G401.6 (cell line): ENCODE measurements around the gene SPATA25.
"Not testable (repeated sequence)": the region's sequence is repeated elsewhere in the genome, so short reads cannot be mapped to it uniquely, and the experiment has no call there.

Experiments used
- FAIRE-seq: peaks from 2 replicates; lab custom pipeline; 2012; peaks lifted over from hg19 to GRCh38; lab: Jason Lieb, UNC

Gene SPATA25

DNA sequence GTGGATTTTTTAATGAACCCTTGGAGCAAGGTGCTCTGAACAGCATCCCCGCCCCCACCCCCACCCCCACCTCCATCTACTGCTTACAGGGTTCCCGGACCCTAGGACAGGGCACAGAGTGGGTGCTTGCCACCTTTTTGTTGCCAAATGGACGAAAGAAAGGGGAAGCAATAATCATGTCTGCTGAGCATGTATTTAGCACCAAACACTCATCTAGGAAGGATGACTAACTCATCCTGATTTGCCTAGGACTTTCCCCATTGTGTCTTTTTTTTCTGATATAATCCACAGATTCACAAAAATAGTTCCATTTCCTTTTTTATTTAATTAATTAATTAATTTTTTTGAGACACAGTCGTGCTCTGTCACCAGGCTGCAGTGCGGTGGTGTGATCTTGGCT lies 25.7 kb upstream of the SPATA25 start:
- no peak for FAIRE-seq

DNA sequence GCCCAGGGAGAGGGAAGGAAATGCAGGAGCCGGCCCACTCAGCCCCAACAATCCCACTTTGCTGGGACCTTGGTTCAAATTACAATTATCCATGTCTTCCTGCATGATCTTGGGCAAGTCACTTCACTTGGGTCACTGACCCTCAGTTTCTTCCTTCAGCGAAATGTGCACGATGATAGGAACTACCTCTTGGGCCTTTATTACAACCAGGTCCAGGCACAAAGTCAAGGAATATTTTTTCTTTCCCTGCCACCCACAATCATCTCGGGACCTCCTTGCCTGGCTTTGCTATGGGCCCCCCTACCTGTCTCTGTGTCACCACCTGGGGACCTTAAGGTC lies 24.9 kb upstream of the SPATA25 start:
- FAIRE-seq: no peak

DNA sequence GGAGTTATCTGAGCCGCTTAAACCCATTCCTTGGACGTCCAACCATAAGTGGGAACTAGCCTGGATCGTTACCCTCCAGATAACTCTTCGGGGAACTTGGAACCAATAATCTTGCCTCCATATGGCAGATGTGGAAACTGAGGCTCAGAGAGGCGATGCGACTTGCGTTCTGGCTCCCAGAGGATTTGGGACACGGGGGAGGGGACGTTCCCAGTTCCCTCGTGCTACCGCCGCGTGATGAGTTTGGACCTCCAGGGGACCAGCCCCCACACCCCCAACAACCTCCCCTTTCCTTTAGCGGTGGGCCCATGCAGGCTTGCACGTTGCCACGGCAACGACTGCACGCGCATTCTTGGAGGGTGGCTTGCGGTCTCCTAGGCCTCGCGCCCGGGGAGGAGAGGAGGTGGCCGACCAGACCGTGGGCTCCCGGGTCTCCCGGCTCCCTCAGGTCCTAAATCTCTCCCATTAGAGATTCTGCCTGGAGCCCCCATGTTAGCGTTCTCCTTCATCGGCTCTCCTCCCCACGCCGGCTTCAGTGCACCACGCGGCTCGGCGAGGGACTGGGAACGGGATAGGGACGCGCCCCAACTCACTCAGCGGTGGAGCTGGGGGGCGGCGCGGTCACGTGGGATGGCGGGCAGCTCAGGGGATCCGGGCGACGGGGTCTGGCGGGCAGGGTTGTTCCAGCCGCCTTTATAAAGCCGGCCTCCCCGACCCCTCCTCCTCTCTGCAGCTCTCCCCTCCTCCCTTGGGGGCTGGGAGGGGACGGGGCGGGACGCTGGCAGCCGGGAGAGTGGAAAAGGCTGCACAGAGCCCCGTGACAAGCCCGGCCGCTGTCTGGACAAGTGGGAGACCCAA lies 24.3 kb upstream of the SPATA25 start, which contains the start of gene PLTP:
PLTP (minus strand) TSS at position 670 of the 858 bp plus-strand sequence. CDS start 703 bp downstream, outside the sequence.
- no peak for FAIRE-seq

DNA sequence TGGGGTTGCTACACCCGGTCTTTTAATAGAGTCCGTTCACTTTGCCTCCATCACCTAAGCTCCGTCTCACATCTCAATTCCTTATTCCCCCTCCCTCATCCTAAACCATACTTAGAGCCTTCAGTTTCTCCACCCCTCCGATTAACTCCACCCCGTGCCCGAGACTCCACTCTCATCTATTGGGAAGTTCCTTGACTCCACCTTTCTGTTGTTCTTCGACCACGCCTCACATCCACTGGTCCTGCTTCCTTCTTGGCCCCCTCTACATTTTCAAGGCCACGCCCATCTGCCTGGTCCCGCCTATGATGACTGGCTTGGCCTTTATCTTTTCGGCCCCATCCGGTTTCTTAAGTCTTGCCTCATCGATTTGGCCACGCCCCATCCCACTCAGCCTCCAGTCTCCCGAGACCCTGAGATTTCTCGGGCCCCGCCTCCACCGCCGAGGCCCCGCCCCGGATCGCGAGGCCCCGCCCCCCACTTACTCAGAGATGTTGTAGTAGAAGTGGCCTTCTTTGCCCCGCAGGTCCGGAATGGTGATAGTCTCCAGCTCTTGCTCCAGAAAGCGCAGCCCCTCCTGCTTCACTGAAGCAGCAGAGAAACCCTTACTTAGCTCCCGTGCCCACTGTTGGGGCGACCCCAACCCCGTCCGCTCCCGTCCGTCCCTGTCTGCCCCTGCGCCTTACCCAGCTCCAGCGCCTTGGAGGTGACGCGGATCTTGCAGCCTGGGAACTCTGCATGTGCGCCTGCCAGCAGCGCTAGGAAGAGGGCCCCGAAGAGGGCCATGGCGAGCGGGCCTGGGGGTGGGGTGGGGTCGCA lies 23.5 kb upstream of the SPATA25 start:
- peak; percentile 99 for FAIRE-seq

DNA sequence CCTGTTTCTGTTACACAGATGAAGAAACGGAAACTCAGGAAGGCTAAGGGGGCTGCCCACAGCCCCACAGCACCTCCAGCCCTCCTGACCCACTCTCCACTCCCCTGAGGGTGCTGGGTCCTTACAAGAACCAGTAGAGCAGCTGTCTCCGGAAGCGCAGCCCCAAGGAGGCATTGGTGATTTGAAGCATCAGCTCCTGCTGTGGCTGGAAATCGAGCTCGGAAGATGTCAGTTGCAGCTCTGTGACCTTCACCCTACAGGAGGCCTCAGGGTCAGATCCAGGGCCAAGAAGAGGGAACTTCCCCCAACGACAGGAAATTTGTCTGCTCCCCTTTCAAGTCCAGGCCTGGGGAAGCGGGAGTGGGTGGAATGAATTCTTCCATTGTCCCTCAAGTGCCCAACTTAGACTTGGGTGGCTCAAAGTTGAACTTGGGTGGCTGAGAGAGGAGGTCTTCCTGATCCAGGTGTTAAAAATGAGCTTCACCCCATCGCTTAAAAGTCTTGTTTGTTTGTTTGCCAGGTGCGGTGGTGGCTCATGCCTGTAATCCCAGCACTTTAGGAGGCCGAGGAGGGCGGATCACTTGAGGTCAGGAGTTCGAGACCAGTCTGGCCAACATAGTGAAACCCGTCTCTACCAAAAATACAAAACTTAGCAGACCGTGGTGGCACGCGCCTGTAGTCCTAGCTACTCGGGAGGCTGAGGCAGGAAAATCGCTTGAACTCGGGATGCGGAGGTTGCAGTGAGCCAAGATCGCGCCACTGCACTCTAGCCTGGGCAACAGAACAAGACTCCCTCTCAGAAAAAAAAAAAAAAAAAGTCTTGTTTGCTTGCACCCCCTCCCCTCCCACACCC lies 22.6 kb upstream of the SPATA25 start:
- no peak for FAIRE-seq

DNA sequence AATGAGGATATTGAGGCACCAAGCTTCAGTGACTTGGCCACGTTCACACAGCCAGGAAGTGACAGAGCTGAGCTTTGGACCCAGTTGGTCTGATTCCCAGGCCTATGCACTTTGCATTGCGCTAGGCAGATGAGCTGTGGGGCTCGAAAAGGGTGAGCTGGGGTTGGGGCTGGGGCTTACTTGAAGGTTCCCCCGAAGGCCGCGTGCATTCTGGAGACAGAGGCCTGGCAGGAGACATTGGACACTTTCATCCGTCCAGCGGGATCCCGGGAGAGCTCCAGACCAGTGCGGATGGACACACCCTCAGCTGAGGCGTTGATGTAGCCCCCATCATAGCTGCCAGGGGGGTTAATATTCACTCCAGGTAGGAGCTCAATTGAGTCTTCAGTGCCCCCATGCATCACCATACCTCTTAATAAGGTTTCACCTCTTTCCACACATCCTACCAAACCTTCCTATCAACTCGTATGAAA lies 21.9 kb upstream of the SPATA25 start:
- no peak for FAIRE-seq

DNA sequence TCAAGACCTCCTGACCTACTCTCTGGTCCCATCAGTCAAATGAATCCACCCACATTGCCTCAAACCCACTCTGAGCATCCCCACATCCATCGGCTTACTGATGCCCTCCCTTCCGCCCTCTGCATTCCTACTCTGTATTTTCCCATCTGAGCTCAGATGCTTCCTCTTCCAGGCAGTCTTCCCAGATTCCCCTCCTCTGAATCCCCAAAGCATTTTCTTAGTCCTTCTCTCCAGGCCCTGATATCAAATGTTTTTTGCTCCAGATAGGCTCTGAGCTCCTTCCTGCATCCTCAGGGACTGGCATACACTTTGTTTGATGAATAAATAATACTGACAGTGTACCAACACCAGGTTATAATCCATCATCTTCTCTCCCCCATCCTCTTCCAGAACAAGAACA lies 20.7 kb upstream of the SPATA25 start:
- FAIRE-seq: no peak

DNA sequence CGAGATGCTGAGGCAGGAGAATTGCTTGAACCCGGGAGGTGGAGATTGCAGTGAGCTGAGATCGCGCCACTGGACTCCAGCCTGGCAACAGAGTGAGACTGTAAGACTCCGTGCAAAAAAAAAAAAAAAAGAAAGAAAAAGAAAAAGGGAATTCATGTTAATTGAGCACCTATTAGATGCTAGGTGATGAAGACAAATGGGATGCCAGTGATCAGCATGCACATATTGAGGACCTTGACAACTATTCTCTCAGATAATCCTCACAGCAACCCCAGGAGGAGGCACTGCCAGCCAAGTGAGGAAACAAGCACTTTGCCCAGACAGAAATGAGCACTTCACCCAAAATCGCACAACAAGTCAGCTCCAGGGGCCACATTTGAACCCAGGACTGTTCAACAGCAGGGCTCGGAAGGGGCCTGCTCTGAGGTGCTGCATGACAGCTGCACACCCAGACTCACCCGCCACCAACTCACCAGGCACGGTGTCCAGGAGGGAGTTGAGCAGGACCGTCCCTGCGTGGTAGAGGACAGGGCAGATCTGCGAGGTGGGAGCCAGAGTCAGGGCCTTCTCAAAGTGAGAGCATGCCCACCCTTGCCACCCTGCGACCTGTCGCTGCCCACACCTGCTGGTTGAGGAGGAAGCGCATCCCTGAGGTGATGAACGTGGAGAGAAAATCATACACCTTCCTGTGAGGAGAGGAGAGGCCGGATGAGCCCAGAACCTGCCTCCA lies 20.0 kb upstream of the SPATA25 start:
- no peak for FAIRE-seq

DNA sequence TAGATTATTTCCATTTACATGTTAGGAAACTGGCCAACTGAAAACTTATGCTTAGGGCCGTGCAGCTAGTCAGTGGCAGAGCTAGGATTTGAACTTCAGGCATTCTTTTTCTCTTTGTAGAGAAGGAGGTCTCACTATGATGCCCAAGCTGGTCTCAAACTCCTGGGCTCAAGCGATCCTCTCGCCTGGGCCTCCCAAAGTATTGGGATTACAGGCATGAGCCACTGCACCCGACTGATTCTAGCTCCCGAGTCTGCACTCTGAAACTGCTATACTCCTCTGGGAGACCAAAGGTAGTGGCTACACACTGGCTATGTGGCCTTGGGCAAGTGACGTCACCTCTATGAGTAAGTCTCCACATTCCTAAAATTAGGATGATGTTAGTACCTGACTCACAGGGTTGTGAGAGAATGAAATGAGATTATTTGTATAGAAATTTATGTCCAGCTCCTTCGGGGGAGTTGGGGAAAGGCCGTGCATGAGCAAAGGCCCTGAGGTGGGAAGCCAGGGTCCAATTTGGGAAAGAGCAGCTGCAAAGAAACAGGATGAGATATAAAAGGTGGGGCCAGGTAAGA lies 18.2 kb upstream of the SPATA25 start:
- FAIRE-seq: no peak

DNA sequence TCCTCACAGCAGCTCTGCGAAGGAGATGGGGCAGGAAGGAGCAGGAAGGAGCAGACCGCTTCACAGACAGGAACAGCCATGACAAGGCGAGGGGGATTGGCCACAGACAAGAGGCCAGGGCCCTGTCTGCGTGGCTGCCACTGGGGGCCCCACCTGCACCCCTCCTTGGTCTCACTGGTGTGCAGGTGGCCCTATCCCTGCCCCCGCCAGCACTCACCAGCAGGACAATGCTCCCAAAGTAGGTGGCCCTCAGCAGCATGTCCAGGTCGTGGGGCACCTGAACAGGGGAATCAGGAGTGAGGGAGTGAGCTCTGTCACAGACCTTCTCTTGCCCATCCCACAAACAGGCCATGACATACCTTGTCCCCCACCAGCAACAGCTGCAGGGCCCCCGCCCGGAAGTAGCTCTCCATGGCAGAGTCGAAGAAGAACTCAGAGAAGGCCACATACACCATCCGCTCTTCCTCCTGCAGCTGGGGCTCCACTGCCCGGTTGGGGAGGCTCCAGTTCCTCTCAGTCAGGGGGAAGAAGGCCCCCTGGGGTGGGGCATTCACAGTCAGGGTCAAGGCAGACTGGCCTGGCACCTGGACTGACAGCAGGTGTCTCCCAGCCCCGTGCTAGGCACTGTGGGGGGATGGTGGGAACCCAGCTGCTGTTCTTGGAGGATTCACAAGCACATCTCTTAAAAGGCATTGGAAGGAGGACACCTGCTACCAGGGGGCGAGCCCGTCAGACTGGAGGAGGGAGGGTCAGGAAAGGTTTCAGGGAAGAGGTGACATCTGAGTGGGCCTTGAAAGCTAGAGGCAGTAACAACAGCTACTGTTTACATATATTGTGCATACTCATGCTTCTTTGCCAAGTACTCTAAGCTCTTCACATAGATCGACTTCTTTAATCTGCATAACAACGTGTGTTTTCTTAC lies 17.4 kb upstream of the SPATA25 start:
- FAIRE-seq: no peak

DNA sequence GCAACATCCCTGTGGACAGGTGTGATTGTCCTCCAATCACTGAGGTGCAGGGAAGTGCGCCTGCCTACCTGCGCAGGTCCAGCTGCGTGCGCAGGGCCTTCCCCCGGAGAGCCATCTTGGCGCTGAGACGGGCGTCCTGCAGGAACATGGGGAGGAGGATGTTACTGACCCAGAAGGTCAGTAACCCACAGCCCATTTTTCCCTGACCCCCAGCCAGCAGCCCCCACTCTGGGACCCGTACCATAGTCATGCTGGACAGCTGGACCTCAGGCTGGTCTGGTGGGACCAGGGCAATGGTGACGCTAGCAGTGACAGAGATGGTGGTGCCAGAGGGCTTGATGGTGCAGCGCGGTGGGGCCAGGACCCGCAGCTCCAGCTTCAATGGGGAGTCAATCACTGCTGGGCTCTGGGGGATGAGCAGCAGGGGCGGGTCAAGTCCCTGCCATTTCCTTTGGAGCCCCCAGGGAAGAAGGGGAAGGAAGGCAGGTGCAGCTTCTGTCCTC lies 14.8 kb upstream of the SPATA25 start:
- no peak for FAIRE-seq

DNA sequence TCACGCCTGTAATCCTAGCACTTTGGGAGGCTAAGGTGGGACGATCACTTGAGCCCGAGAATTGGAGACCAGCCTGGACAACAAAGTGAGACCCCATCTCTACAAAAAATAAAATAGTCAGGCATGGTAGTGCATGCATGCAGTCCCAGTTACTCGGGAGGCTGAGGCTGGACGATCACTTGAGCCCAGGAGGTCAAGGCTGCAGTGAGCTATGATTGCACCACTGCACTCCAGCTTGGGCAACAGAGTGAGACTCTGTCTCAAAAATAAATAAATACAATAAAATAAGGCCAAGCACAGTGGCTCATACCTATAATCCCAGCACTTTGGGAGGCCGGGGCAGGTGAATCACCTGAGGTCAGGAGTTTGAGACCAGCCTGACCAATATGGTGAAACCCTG lies 13.9 kb upstream of the SPATA25 start:
- not testable (repeated sequence) for FAIRE-seq

DNA sequence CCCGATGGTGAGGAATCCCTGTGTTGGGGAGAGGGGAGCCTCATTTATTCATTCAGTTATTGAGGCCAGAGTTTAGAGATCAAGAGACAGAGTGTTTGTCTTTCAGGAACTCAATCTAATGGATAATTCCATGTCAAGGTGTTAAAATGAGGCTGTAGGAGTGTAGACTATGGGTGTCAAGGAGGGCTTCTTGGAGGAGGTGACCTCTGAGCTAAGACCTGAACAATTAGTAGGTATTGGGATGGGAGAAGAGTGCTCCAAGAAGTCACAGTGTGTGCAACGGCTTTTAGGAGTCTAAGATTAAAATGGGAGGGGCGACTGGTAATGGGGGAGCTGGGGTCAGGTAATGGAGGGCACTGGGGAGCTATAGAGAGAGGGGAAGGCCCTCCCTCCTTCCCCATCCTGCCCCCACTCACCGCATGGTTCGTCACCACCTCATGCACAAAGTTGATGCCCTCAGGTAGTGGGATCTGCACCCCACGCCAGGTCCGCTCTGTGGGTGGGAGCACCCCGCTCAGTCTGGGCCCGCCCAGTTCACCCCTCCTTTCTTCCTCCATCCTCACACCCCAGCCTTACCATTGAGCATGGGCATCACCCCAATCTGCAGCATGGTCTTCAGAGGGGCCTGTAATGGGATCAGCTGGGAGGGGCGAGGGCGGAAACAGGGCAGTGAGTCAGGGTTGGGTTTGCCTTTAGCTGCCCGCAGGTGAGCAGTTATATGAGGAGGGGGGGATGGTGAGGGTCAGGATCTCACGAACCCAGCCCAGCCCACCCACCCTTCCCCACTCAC lies 11.8 kb upstream of the SPATA25 start:
- no peak for FAIRE-seq

DNA sequence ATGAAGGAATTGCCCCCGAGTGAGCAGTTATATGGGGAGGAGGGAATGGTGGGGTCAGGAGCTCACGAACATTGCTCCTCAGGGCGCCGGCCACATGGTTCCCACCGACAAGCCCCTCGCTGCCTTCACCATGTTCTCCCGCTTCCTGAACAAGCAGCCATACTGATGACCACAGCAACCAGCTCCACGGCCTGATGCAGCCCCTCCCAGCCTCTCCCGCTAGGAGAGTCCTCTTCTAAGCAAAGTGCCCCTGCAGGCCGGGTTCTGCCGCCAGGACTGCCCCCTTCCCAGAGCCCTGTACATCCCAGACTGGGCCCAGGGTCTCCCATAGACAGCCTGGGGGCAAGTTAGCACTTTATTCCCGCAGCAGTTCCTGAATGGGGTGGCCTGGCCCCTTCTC lies 10.9 kb upstream of the SPATA25 start:
- FAIRE-seq: no peak

DNA sequence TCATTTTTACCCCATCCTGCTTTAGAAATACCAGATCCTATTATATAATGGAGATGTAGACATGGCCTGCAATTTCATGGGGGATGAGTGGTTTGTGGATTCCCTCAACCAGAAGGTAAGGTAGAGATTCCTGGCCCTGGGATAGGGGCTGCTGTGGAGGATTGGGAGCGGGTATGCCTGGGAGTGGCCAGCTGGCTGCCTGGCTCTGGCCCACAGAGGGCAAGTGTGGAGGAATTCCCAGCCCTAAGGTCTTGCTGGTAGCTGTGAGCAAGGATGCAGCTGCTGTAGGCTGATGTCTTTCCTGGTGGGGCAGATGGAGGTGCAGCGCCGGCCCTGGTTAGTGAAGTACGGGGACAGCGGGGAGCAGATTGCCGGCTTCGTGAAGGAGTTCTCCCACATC lies 10.3 kb upstream of the SPATA25 start:
- FAIRE-seq: no peak

DNA sequence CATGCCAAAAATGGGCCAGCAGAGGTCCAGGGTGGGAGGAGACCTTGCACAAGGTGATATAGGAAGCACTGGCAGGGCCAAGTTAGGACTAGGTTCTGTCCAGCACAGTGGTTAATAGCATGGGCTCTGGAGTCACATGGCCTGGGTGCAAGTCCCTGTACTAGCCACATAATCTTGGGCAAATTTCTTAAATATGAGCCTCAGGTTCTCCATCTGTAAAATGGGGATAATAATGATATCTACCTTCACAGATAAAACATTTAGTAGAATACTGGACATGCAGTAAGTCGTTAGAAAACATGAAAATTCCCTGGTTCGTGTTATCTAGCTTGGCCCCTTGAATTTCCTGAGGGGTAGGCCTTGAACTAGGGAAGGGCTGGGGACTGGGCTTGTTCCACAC lies 9.9 kb upstream of the SPATA25 start:
- no peak for FAIRE-seq

DNA sequence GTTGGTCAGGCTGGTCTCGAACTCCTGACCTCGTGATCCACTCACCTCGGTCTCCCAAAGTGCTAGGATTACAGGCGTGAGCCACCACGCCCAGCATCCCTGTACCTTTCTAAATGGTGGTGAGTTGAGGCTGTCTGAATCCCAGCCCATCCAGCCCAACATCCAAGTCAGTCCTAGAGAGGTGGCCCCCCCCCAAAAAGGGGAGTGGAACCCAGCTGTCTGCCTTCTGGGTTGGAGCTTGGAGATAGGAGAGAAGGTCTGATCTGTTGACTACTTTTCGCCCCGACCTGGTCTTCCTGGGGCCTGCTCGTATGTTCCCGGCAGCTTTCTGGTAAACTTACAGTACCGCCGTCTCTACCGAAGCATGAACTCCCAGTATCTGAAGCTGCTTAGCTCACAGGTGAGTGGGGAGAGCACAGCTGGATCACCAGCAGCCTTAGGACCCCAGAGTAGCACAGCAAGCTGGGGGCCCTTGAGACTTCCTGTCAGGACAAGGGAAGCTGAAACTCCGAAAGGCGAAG lies 9.3 kb upstream of the SPATA25 start:
- no peak for FAIRE-seq

DNA sequence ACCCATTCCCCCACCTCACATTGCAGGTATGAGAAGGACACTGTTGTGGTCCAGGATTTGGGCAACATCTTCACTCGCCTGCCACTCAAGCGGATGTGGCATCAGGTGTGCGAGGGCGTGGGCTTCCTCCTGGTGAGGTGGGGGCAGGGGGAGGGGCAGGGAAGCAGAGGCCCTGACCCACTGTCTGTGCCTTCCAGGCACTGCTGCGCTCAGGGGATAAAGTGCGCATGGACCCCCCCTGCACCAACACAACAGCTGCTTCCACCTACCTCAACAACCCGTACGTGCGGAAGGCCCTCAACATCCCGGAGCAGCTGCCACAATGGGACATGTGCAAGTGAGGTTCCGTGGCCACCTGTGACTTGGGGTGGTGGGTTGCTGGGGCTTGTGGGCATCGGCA lies 7.4 kb upstream of the SPATA25 start:
- FAIRE-seq: no peak

DNA sequence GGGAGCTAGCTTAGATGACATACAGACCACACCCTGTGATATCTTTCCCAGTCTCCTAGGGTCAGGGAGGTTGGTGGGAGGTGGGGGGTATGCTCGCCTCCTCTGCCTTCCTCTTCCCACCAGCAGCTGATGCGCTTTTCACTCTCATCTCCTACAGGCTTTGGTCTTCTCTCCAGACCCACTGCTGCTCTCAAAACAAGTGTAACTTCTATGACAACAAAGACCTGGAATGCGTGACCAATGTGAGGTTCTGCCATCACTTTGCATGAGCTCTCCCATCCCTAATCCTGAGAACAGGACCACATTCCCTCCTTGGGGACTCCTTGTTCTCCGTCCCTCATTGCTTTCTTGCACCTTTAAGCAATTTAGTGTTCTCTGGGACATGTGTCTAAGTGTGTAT lies 6.4 kb upstream of the SPATA25 start:
- no peak for FAIRE-seq
